Left lung (tissue), 10 donors: Measurements from ENCODE around the gene JAM3. TPM values are rescaled to one million over a fixed set of nuclear protein-coding genes. Genes with fewer than 3 reads are reported as not detected.

Experiments
- ATAC-seq: fragments of 200-7000 bp; cut with Tn5 transposase; one replicate; pipeline ENCODE4 v1.9.1; 2020; ENCODE audit warnings: moderate library complexity
- DNase-seq, 4 donors: peaks; one replicate each; pipeline ENCODE4 v3.0.0-alpha.2; 2013 to 2020
- H3K27ac ChIP-seq, 2 donors: fragments of 200-600 bp; sonication (generic) in 1 of 2; one replicate each; pipeline versions ENCODE4 v1.5.0 to v1.8.0; 2020 to 2021
- H3K27me3 ChIP-seq, 2 donors: fragments of 200-600 bp; sonication (generic) in 1 of 2; one replicate each; pipeline versions ENCODE4 v1.5.0 to v1.8.0; 2020 to 2021
- H3K36me3 ChIP-seq, 2 donors: fragments of 200-600 bp; sonication (generic) in 1 of 2; one replicate each; pipeline versions ENCODE4 v1.5.0 to v1.8.0; 2020 to 2021
- H3K4me1 ChIP-seq, 2 donors: fragments of 200-600 bp; one replicate each; pipeline ENCODE4 v1.8.0; 2021
- H3K4me3 ChIP-seq, 2 donors: fragments of 200-600 bp; sonication (generic) in 1 of 2; one replicate each; pipeline versions ENCODE4 v1.5.0 to v1.8.0; 2020 to 2021; ENCODE audit warnings: mild to moderate bottlenecking in 1 of 2
- H3K9me3 ChIP-seq, 2 donors: fragments of 200-600 bp; sonication (generic) in 1 of 2; one replicate each; pipeline versions ENCODE4 v1.5.0 to v1.8.0; 2020 to 2021
- CTCF ChIP-seq, 2 donors: fragments of 200-600 bp; sonication (generic) in 1 of 2; IDR thresholded peaks; one replicate each; pipeline versions ENCODE4 v1.5.0 to v1.8.0; 2021; ENCODE audit warnings: antibody characterized with exemption in 2 of 2
- intact Hi-C, 2 donors: fragments of 100-400 bp; cut with DNase I; formaldehyde crosslinking; loops; one replicate each; pipeline versions ENCODE4 v1.11.2 to v1.14.2; 2022
- polyA plus RNA-seq, 6 donors: library from polyadenylated mRNA; unstranded; fragments of 120-200 nt; gene quantifications; one replicate each; pipeline ENCODE4 v1.2.1, GENCODE V29; 2013; ENCODE audit not compliant: insufficient read length in 6 of 6
- total RNA-seq, 2 donors: library from RNA; stranded (reverse); fragmentation: NEBNext Ultra II Directional; extraction: Animal tissue kit (Norgen Biotek cat#: 25700); gene quantifications; one replicate each; pipeline ENCODE4 v1.2.1, GENCODE V29; 2021
- donor health status: DM: no; HTN: yes; CAD: no.
- donor health status: DM: no; HTN: no; CAD: no.

JAM3 gene
- total and polyA plus RNA-seq, 8 donors, result 29.4 to 85.4 (median 73.0) TPM

GRCh38 chr11:134038897-134039470, 29.9 kb upstream of the JAM3 start:
- no peak for TF ChIP-seq CTCF (IDR thresholded peaks at IDR 0.05)
- Histone ChIP-seq H3K27ac (no peak overlapping the region), H3K4me3 (no peak overlapping the region), H3K4me1 (peaks cover 0 to 13% of the 10 kb centered on the region in 2 donors), H3K36me3 (no peaks in the 10 kb centered on the region), H3K27me3 (peaks cover 0 to 26% of the 10 kb centered on the region in 2 donors), H3K9me3 (no peaks in the 10 kb centered on the region)
- ATAC-seq (no peak), DNase-seq (no peak)
- intact Hi-C loops, result no loop called here

- no peak for ATAC-seq
- no peaks in the 10 kb centered on the region for H3K9me3 ChIP-seq
- peaks cover 0 to 6% of the 10 kb centered on the region in 2 donors for H3K4me1 ChIP-seq
- TF ChIP-seq CTCF (IDR thresholded peaks at IDR 0.05), result no peak
- H3K27me3 ChIP-seq, result peaks cover 0 to 26% of the 10 kb centered on the region in 2 donors
- intact Hi-C loops, result no loop called here
- H3K4me3 ChIP-seq, result no peak overlapping the region
- H3K36me3 ChIP-seq, result no peaks in the 10 kb centered on the region
- no peak for DNase-seq
- no peak overlapping the region for H3K27ac ChIP-seq
These were observed 29.0 kb upstream of the JAM3 start for GRCh38 chr11:134039726-134040385.

- no peak overlapping the region for H3K27ac ChIP-seq
- TF ChIP-seq CTCF (IDR thresholded peaks at IDR 0.05), result no peak
- ATAC-seq (no peak), DNase-seq (no peak)
- H3K36me3 ChIP-seq, result no peaks in the 10 kb centered on the region
- peaks cover 0 to 26% of the 10 kb centered on the region in 2 donors for H3K27me3 ChIP-seq
- H3K4me3 ChIP-seq, result no peak overlapping the region
- peaks cover 0 to 6% of the 10 kb centered on the region in 2 donors for H3K4me1 ChIP-seq
- no peaks in the 10 kb centered on the region for H3K9me3 ChIP-seq
- intact Hi-C loops, result no loop called here
These were observed 28.2 kb upstream of the JAM3 start for GRCh38 chr11:134040386-134041302.

GRCh38 chr11:134041349-134041748, 27.5 kb upstream of the JAM3 start:
- ATAC-seq (no peak), DNase-seq (no peak)
- intact Hi-C loops, result no loop called here
- peaks cover 0 to 6% of the 10 kb centered on the region in 2 donors for H3K4me1 ChIP-seq
- no peaks in the 10 kb centered on the region for H3K9me3 ChIP-seq
- no peaks in the 10 kb centered on the region for H3K36me3 ChIP-seq
- no peak for TF ChIP-seq CTCF (IDR thresholded peaks at IDR 0.05)
- peaks cover 0 to 23% of the 10 kb centered on the region in 2 donors for H3K27me3 ChIP-seq
- H3K27ac ChIP-seq, result no peak overlapping the region
- no peak overlapping the region for H3K4me3 ChIP-seq
